Activated CD4-positive, CD25-positive, alpha-beta regulatory T cell treated with anti-CD3 and anti-CD28 coated beads, Interleukin-2, amount 50 U/mL, for 72 hours (primary cell): ENCODE data around the gene ALCAM.

Source experiments
- DNase-seq: peaks from one replicate; pipeline ENCODE4 v3.0.0; 2021

Gene ALCAM

GRCh38 chr3:105431200-105431599 is 64.5 kb downstream of the ALCAM start:
- no peak for DNase-seq

DNA sequence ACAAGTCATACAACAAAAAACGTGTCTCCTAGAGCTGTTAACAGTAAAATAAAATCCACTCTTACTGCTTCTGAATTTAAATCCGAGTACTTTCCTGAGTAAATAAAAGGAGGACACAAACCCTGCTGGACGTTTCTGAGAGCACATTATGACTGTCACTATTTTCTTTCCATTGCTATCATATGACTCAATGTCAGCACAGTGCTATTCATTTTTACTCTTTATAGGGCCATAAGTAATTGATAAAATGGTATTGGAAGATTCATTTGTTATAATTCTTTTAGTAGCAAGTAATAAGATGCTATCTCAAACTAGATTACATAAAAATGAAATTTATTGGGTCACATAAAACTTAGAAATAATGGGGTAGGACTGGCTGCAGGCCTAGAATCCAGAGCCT is 68.6 kb downstream of the ALCAM start:
- no peak for DNase-seq

DNA sequence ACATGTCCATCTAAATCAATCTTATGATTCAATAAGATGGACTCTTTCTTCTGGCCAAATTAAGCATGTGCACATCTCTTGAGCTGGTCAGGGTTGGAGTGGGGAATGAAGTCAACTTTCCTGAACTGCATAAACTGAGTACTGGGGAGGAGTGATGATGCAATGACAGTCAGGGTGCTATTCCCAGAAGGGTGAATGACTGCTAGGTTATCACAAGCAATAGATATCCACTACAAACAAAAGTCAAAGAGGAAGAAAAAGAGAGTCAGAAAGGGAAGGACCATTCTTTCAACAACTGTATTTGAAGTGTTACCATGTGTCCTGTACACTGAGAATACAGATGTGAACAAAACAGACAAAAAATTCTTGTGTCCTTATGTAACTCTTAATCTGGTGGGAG is 70.0 kb downstream of the ALCAM start:
- no peak for DNase-seq

- DNase-seq: no peak
These were observed 73.4 kb downstream of the ALCAM start for GRCh38 chr3:105440113-105440512.

GRCh38 chr3:105444725-105445124 is 78.0 kb downstream of the ALCAM start:
- DNase-seq: no peak

DNA sequence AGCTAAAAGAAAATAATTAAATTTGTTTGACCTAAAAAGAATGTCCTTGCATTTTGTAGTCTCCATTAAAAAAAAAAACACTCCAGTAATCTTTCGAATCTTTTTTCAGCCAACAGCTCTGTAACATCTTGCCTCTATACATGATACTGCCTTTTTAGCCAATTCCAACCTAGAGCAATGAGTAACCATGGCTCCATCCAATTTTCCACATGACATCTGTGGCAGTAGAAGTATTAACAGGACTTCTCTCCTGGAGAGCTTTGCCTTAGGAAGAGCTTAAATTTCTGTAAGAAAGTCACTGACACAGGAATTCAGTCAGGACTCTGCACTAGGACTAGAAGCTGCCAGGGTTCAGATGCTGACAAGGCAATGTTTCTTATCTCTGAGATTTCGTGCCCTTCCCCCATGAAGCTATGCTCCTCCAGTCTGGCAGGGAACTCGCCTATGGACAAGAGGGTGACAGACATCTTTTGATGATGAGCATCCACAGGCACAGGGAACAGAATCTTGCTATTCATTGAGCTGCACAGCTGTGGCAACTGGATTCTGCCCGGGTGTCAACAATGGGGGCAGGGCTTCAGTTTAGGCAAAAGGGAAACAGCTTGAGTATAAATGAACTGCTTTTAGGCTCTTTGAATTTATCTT is 81.8 kb downstream of the ALCAM start:
- no peak for DNase-seq

DNA sequence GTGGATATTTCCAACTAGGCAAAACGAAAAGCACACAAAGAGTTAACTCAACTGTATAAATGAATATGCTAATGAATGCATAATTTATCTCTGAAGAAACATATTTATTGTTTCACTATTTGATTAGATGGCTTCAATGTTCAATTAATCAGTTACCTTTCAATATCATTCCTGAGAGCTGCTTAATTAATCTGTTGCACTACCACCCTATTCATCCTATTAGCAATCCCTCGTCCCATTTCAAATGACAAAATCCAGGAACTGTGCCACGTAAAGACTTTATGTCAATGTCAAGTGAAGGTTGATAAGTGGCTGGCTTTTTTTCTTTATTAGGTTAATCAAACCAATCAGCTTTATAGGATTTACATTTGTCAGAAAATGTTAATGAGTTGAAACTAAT is 82.7 kb downstream of the ALCAM start:
- DNase-seq: no peak

DNA sequence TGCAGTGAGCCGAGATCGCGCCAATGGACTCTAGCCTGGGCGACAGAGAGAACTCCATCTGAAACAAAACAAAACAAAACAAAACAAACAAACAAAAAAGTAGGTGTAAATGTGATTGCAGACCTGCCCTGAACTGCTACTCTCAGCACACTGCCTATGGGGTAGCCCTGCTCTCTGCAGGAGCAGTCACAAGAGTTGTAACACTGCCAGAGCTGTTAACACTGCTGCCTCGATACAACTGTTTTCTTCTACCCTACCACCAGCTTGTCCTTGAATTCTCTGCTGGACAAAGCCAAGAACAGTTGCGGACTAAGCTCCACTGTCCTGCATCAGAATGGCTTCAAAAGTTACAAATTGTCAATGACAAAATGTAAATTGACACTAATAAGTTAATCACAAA is 89.3 kb downstream of the ALCAM start:
- DNase-seq: no peak

- no peak for DNase-seq
These were observed 92.0 kb downstream of the ALCAM start for GRCh38 chr3:105458518-105459215.

DNA sequence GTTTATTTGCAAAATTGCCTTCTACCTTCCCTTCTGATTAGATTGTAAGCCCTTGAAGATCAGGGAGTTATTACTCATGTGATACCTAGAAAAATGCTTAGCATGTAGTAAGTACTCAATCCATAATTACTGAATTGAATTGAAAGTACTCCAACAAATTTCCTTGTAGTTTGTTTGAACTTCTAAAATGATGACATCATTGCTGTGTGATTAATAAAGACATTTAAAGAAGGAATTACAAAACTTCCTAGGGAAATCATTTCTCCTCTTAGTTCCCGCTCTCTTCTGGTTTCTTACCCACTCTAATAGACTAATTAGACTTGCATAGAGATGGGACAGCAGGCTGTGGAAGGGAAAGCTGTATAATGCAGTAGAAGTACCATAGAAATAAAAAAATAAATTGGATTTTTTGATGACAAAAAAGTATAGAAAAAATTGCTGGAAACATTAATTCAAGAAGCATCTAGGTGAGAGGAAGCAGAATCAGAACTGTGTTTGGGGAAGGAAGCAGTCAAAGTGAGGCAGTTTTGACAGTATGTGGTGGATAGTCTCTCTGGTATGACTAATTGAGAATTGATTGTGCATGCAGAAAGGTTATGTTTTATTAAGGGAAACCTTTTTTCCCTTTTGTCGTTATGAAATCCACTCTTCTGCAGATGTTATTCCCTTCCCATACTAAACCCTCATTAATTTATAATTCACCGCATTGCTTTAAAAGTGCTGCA is 93.0 kb downstream of the ALCAM start:
- DNase-seq: no peak

DNA sequence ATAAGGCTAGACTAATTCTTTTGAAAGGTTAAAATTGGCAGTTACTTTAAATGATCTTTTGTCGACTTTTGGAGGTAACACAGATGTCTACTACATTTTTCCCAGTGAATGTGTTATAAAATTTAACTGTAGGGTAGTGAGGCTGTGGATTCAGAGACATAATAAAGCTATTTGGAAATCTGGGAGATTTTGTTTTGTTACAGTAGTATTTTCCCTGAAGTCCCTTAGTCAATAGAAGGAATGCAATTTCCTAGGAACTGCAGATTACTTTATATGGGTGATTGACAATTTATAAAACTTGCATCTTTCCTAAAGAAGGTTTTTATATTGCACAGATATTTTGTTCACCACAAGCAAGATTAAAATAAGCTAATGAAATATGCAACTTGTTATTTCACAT is 96.9 kb downstream of the ALCAM start:
- no peak for DNase-seq

- no peak for DNase-seq
These were observed 98.6 kb downstream of the ALCAM start for GRCh38 chr3:105465251-105465853.

GRCh38 chr3:105466072-105466471 is 99.4 kb downstream of the ALCAM start:
- no peak for DNase-seq

DNA sequence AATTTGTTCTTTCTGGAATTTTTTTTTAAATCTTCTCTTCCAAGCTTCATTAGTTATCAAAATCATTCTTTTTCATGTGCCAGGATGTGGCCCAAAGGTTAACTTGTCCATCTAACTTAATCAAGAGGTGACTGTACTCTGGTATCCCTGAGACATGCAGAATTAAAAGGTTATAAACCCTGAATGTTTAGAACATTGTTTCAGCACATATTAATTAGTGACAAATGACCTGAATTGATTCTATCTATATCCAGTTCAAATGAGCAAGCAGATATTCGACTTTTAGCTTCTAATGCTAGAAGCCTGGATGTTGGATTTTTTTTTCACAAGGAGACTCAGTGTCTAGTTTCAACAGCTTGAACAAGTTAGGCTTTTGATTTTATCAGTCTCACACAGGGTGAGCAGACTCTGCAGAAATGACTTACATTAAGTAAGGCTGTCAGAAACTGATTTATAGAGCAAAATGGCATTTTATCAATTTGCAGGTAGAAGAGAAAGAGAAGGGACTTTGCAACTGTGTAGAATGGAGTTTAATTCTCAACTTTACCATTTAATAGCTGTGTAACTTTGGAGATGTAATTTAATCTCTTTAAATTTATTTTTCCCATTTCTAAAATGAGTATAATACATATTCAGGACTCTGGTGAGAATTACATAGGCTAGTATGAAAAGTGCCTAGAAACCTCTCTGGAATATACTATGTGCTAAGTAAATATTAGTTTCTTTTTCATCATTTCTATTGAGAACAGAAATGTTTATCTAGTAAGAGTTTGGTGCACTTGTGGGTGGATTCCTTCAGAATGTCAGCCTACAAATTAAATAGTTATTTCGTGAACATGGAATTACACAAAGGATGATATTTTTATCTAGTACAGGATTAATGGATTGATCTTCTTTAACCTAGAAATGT is 100.0 kb downstream of the ALCAM start:
- no peak for DNase-seq

DNA sequence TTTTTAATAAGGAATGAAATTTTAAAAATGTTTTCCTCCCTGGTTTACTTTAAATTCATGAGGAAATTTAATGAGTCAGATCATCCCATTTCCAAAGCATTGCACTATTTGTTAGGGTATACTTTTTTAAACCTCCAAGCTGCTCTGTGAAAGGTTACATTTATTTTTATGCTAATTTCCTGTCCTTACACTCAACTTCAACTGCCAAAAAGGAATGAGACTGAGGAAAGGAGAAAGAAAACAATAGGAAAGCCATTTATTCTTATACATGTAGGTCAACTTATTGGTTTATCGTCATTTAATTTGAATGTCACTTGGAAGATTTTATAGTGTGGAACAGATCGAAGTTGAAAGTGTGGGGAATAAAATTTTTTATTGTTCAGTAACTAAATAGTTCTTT is 104.1 kb downstream of the ALCAM start:
- DNase-seq: no peak

GRCh38 chr3:105473521-105474223 is 107.0 kb downstream of the ALCAM start:
- no peak for DNase-seq

- DNase-seq: no peak
These were observed 114.1 kb downstream of the ALCAM start for GRCh38 chr3:105480768-105481167.

DNA sequence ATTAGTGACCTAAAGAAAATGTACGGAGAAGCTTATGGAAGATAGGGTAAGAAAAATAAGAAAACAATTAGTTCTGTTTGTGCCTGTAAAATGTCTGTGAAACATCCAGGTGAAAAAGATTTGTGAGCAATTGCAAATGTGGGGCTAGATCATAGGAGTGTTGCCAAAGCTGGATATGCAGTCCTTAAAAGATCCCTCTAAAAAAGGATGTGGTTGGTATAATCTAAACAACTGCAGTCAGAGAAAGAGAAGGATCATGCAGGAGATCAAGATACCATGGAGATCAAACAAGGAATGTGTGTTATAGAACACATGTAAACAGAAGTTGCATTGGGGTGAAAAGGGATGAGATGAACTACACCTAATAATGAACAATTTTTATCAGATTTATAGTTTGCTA is 116.8 kb downstream of the ALCAM start:
- no peak for DNase-seq

- no peak for DNase-seq
These were observed 123.3 kb downstream of the ALCAM start for GRCh38 chr3:105490045-105490444.

DNA sequence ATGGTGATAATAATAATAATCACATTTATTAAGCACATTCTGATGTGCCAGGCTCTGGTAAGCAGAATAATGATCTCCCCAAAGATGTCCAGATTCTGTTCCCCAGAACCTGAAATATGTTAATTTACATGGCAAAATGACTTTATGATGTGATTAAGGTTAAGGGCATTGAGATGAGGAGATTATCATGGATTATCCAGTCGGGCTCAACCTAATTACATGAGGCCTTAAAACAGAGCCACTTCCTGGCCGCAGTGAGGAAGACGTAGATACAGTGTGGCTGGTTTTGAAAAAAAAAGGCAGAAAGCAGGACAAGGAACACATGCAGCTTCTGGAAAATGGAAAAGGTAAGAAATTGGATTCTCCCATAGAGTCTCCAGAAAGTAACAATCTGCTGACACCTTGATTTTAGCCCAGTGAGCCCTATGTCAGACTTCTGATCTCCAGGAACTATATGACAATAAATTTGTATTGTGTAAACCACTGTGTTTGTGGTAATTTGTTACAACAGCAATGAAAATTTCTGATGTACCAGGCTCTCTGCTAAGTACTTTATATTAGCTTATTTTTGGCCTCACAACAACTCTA is 126.7 kb downstream of the ALCAM start:
- no peak for DNase-seq

DNA sequence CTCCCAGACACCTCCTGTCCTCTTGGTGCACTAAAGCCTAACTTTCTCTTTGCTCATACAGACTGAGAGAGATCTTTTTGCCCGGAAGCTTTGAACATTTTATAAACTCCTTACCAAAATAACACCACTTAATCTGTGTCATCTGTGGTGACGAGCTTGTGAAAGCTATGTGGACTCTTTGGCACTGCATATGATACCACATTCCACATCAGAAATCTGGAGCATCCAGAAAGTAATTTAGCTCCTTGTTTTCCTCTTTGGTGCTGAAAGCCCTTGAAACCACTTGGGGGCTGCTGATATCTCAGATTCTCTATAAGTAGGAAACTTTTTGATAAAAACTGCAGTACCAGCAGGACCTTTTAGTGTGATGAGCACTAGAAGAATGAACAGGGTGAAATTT is 128.3 kb downstream of the ALCAM start:
- no peak for DNase-seq

- no peak for DNase-seq
These were observed 129.6 kb downstream of the ALCAM start for GRCh38 chr3:105496343-105496742.
